ENCODE results near the gene TARP.

The TARP gene

DNA sequence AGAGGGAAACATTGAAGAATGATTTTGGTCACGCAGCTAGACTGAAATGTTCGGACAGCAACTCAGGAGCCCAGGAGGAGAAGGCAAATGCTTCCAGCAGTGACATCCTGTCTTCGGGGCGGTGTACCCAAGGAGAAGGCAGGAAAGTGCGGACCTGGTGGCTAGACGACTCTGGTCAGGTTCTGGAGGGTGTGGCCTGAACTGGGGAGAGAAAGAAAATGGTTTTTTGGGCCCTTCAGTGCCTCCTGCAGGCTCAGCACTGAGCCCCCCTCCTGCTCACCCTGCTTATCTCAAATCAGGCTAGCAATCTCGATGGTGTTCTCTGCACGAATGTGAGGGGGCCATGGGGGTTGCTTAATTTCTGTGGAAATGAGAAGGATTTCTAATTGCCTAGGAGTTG, 26.7 kb upstream of the TARP start:
- TF ChIP-seq, protein P1, sequence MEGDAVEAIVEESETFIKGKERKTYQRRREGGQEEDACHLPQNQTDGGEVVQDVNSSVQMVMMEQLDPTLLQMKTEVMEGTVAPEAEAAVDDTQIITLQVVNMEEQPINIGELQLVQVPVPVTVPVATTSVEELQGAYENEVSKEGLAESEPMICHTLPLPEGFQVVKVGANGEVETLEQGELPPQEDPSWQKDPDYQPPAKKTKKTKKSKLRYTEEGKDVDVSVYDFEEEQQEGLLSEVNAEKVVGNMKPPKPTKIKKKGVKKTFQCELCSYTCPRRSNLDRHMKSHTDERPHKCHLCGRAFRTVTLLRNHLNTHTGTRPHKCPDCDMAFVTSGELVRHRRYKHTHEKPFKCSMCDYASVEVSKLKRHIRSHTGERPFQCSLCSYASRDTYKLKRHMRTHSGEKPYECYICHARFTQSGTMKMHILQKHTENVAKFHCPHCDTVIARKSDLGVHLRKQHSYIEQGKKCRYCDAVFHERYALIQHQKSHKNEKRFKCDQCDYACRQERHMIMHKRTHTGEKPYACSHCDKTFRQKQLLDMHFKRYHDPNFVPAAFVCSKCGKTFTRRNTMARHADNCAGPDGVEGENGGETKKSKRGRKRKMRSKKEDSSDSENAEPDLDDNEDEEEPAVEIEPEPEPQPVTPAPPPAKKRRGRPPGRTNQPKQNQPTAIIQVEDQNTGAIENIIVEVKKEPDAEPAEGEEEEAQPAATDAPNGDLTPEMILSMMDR (IDR thresholded peaks at IDR 0.05; ENCODE audit: extremely low read depth, missing control alignments) = no peak
- DNase-seq (ENCODE audit: low spot score) = no peak

- TF ChIP-seq, protein P1 (IDR thresholded peaks at IDR 0.05; ENCODE audit: extremely low read depth, missing control alignments) = no peak
- DNase-seq (ENCODE audit: low spot score) = no peak
Observed at GRCh38 chr7:38299275-38299931, 26.0 kb upstream of the TARP start.

DNA sequence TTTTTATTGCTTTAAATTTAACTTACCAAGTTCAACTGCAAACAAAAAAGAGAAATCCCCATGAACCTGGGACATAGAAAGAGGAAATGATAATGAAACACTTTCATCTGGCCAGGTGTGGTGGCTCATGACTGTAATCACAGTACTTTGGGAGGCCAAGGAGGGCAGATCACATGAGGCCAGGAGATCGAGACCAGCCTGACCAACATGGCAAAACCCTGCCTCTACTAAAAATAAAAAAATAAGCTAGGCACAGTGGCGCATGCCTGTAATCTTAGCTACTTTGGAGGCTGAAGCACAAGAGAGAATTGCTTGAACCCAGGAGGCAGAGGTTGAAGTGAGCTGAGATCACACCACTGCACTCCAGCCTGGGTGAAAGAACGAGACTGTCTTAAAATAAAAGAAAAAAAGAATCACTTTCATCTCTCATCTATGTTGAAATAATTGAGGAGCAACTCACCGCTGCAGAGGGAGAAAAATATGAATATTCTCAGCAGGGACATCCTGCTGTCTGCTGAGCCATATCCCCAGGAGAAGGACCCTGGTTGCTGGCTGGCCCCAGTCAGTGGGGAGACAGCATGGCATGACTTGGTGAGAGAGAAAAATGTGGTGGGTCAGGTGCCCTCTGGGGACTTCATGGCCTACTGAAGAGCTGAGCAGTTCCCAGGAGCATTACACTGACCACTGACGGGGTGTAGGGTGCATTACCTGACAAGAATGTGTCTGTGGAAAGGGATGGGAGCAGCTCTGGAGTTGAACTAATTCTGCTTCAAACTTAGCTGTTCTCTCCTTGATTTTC, 22.8 kb upstream of the TARP start:
- TF ChIP-seq, protein P1 (IDR thresholded peaks at IDR 0.05; ENCODE audit: extremely low read depth, missing control alignments) = no peak
- DNase-seq (ENCODE audit: low spot score) = no peak

GRCh38 chr7:38294926-38295325, 21.5 kb upstream of the TARP start:
- TF ChIP-seq, protein P1 (IDR thresholded peaks at IDR 0.05; ENCODE audit: extremely low read depth, missing control alignments) = no peak
- no peak for DNase-seq (ENCODE audit: low spot score)

- DNase-seq (ENCODE audit: low spot score) = no peak
- TF ChIP-seq, protein P1 (IDR thresholded peaks at IDR 0.05; ENCODE audit: extremely low read depth, missing control alignments) = no peak
Observed at GRCh38 chr7:38292442-38292841, 19.0 kb upstream of the TARP start.

DNA sequence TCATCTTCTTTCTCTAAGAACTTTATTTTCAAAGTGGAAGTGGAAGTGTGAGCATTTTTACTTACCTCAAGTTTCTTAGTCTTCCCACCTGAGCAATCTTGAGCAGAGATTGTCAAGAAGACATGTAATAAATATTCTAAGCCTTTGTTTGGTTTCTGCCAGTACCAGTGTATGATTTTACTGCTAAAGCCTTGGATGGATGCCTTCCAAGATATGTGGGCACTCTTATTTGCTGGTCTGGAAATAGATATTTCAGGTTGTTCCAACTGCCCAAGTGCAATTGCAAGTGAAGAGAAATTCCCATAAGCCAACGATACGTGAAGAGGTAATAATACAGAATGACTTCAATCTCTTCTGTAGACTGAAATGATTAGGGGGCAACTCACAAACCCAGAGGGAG, 18.2 kb upstream of the TARP start:
- TF ChIP-seq, protein P1 (IDR thresholded peaks at IDR 0.05; ENCODE audit: extremely low read depth, missing control alignments) = no peak
- no peak for DNase-seq (ENCODE audit: low spot score)

DNA sequence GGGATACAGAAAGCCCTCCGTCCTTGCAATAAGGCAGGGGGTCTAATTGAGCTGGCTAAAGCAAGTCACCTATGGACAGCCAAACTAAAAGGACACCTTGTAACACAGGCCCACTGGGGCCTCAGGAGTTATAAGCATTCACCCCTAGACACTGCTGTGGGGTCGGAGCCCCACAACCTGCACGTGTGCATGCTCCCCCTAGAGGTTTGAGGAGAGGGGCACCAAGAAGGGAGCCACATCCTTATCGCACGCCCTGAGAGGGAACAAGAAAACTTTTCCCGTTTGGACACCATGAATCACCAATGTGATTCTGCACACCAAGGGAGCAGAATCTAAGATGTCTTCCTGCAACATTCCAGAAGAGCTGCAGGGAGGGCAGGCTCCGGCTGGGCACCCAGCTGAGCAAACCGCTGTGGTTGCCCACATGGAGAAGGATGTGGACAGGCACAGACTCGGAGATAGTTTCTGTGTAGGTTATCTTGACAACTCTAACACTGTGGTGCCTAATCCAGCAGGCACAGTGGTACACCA, 17.7 kb upstream of the TARP start:
- no peak for DNase-seq (ENCODE audit: low spot score)
- TF ChIP-seq, protein P1 (IDR thresholded peaks at IDR 0.05; ENCODE audit: extremely low read depth, missing control alignments) = no peak
